Lung microvascular endothelial cell (primary cell): ENCODE data around the gene AFF3. TPM values are rescaled to one million over a fixed set of nuclear protein-coding genes. Genes with fewer than 3 reads are reported as not detected.
A peak's percentile ranks its signal among the peaks of the same experiment; 100 is the strongest.

Experiments used
- DNase-seq, 2 donors: peaks; one replicate each; pipeline versions ENCODE4 v3.0.0 to v3.0.0-alpha.2; 2010; ENCODE audit warnings: low read depth in 2 of 2
- total RNA-seq: library from RNA; depleted of rRNA; stranded (reverse); fragments of >200 nt; gene quantifications from 2 replicates; pipeline ENCODE4 v1.2.1, GENCODE V29; 2014

AFF3 gene
- total RNA-seq, 1 donor from 2014 or later, result under 0.01 TPM

GRCh38 chr2:99609851-99610381, 532.5 kb downstream of the AFF3 start:
- no peak for DNase-seq

- DNase-seq, result no peak
These were observed 533.5 kb downstream of the AFF3 start for GRCh38 chr2:99608861-99609260.

GRCh38 chr2:99607861-99608491, 534.4 kb downstream of the AFF3 start:
- DNase-seq, result no peak

GRCh38 chr2:99607454-99607853, 534.9 kb downstream of the AFF3 start:
- DNase-seq, result no peak

GRCh38 chr2:99605036-99605435, 537.4 kb downstream of the AFF3 start:
- no peak for DNase-seq

- DNase-seq, result no peak
These were observed 539.9 kb downstream of the AFF3 start for GRCh38 chr2:99602476-99602875.

GRCh38 chr2:99600981-99601651, 541.3 kb downstream of the AFF3 start:
- peak in 1 of 2 donors; percentile 6 for DNase-seq

GRCh38 chr2:99598441-99598840, 543.9 kb downstream of the AFF3 start:
- no peak for DNase-seq

- no peak for DNase-seq
These were observed 544.8 kb downstream of the AFF3 start for GRCh38 chr2:99597616-99598015.

- no peak for DNase-seq
These were observed 547.0 kb downstream of the AFF3 start for GRCh38 chr2:99595373-99595772.

GRCh38 chr2:99593692-99594427, 548.5 kb downstream of the AFF3 start:
- no peak for DNase-seq

GRCh38 chr2:99576775-99577174, 565.6 kb downstream of the AFF3 start:
- no peak for DNase-seq

GRCh38 chr2:99573634-99574251, 568.6 kb downstream of the AFF3 start:
- DNase-seq, result no peak

GRCh38 chr2:99572373-99573164, 569.8 kb downstream of the AFF3 start:
- no peak for DNase-seq

GRCh38 chr2:99571954-99572353, 570.4 kb downstream of the AFF3 start:
- no peak for DNase-seq

- DNase-seq, result no peak
These were observed 570.9 kb downstream of the AFF3 start for GRCh38 chr2:99571533-99571932.

GRCh38 chr2:99571021-99571420, 571.4 kb downstream of the AFF3 start:
- DNase-seq, result no peak

- no peak for DNase-seq
These were observed 573.0 kb downstream of the AFF3 start for GRCh38 chr2:99569386-99569785.

- DNase-seq, result no peak
These were observed 577.2 kb downstream of the AFF3 start for GRCh38 chr2:99565227-99565626.

GRCh38 chr2:99562516-99562915, 579.9 kb downstream of the AFF3 start:
- DNase-seq, result no peak

- no peak for DNase-seq
These were observed 580.6 kb downstream of the AFF3 start for GRCh38 chr2:99561804-99562203.
